Measurements from ENCODE around the gene HYOU1. TPM values are rescaled to one million over a fixed set of nuclear protein-coding genes. Genes with fewer than 3 reads are reported as not detected.

The HYOU1 gene
- total and polyA plus RNA-seq, 2 of the 8 experiments (the other 6 are each of a cell fraction or from before 2014, with no cell fraction given) = 239 to 295 TPM

GRCh38 chr11:119025541-119025940, 31.5 kb downstream of the HYOU1 start (continued):
- no peak for TF ChIP-seq ZNF274 (IDR thresholded peaks at IDR 0.05; ENCODE audit: borderline replicate concordance, extremely low read depth, low read length)
- TF ChIP-seq CHD2 (IDR thresholded peaks at IDR 0.05; ENCODE audit: low read length) = no peak
- no peak for TF ChIP-seq KDM4A (IDR thresholded peaks at IDR 0.05; ENCODE audit: low read depth, low read length, severe bottlenecking)
- no peak for TF ChIP-seq EZH2 (IDR thresholded peaks at IDR 0.05; ENCODE audit: low read depth, low read length, severe bottlenecking)
- no peak for TF ChIP-seq CBX5 (IDR thresholded peaks at IDR 0.05; ENCODE audit: low read depth, low read length)

All from H1 (cell line).